ENCODE measurements around the gene PNP. TPM values are rescaled to one million over a fixed set of nuclear protein-coding genes. Genes with fewer than 3 reads are reported as not detected.

Gene PNP
- total RNA-seq, 2 donors from 2014 or later, result 111 to 115 TPM

- ATAC-seq (replicated peaks in 1 of 2) (no peak), DNase-seq (no peak)
- Mint-ChIP-seq H3K4me3 (peak overlapping the region in 1 of 2 donors; percentile 27), H3K27ac (peak overlapping the region; percentile 17), H3K27me3 (ENCODE audit: low read depth) (no peaks in the 10 kb centered on the region), H3K4me1 (ENCODE audit: low read depth) (peaks cover 52% of the 10 kb centered on the region), H3K36me3 (ENCODE audit: insufficient read depth in 2 of 2) (peaks cover 0 to 1% of the 10 kb centered on the region in 2 donors), H3K9me3 (peaks cover 0 to 1% of the 10 kb centered on the region in 2 donors)
Measured at GRCh38 chr14:20486684-20487395, 17.6 kb downstream of the PNP start.

GRCh38 chr14:20487396-20487725 is 18.2 kb downstream of the PNP start:
- H3K27me3 Mint-ChIP-seq (ENCODE audit: low read depth), result no peaks in the 10 kb centered on the region
- H3K36me3 Mint-ChIP-seq (ENCODE audit: insufficient read depth in 2 of 2), result peaks cover 0 to 1% of the 10 kb centered on the region in 2 donors
- no peak for DNase-seq
- peaks cover 57% of the 10 kb centered on the region for H3K4me1 Mint-ChIP-seq (ENCODE audit: low read depth)
- ATAC-seq (replicated peaks in 1 of 2), result no peak
- H3K4me3 Mint-ChIP-seq, result peak overlapping the region in 1 of 2 donors; percentile 27
- H3K27ac Mint-ChIP-seq, result peak overlapping the region; percentile 17
- peaks cover 0 to 1% of the 10 kb centered on the region in 2 donors for H3K9me3 Mint-ChIP-seq

- peaks cover 0 to 1% of the 10 kb centered on the region in 2 donors for H3K9me3 Mint-ChIP-seq
- H3K36me3 Mint-ChIP-seq (ENCODE audit: insufficient read depth in 2 of 2), result peaks cover 0 to 1% of the 10 kb centered on the region in 2 donors
- peak overlapping the region; percentile 66 for H3K27ac Mint-ChIP-seq
- ATAC-seq (replicated peaks in 1 of 2) (peak; percentile 54 to 63), DNase-seq (no peak)
- peak overlapping the region; percentile 70 to 76 for H3K4me3 Mint-ChIP-seq
- H3K4me1 Mint-ChIP-seq (ENCODE audit: low read depth), result peaks cover 70% of the 10 kb centered on the region
- H3K27me3 Mint-ChIP-seq (ENCODE audit: low read depth), result no peaks in the 10 kb centered on the region
Measured at GRCh38 chr14:20489093-20489994, 20.1 kb downstream of the PNP start.

GRCh38 chr14:20490563-20490962 is 21.4 kb downstream of the PNP start:
- ATAC-seq (replicated peaks in 1 of 2) (no peak), DNase-seq (no peak)
- Mint-ChIP-seq H3K9me3 (no peaks in the 10 kb centered on the region), H3K27me3 (ENCODE audit: low read depth) (no peaks in the 10 kb centered on the region), H3K4me1 (ENCODE audit: low read depth) (peaks cover 76% of the 10 kb centered on the region), H3K27ac (peak overlapping the region; percentile 10), H3K4me3 (peak overlapping the region; percentile 45 to 70), H3K36me3 (ENCODE audit: insufficient read depth in 2 of 2) (no peaks in the 10 kb centered on the region)

- no peak overlapping the region for H3K4me3 Mint-ChIP-seq
- no peak overlapping the region for H3K27ac Mint-ChIP-seq
- H3K9me3 Mint-ChIP-seq, result no peaks in the 10 kb centered on the region
- peaks cover 74% of the 10 kb centered on the region for H3K4me1 Mint-ChIP-seq (ENCODE audit: low read depth)
- no peaks in the 10 kb centered on the region for H3K27me3 Mint-ChIP-seq (ENCODE audit: low read depth)
- H3K36me3 Mint-ChIP-seq (ENCODE audit: insufficient read depth in 2 of 2), result no peaks in the 10 kb centered on the region
- no peak for DNase-seq
- no peak for ATAC-seq (replicated peaks in 1 of 2)
Measured at GRCh38 chr14:20492486-20492885, 23.3 kb downstream of the PNP start.

GRCh38 chr14:20493634-20494033 is 24.4 kb downstream of the PNP start:
- no peak for ATAC-seq (replicated peaks in 1 of 2)
- no peak for DNase-seq
- Mint-ChIP-seq H3K27ac (peak overlapping the region; percentile 83), H3K9me3 (no peaks in the 10 kb centered on the region), H3K4me1 (ENCODE audit: low read depth) (peaks cover 69% of the 10 kb centered on the region), H3K27me3 (ENCODE audit: low read depth) (no peaks in the 10 kb centered on the region), H3K36me3 (ENCODE audit: insufficient read depth in 2 of 2) (no peaks in the 10 kb centered on the region), H3K4me3 (peak overlapping the region; percentile 37 to 54)

- no peak overlapping the region for H3K27ac Mint-ChIP-seq
- H3K9me3 Mint-ChIP-seq, result no peaks in the 10 kb centered on the region
- peak; percentile 35 to 58 for ATAC-seq (replicated peaks in 1 of 2)
- DNase-seq, result no peak
- no peaks in the 10 kb centered on the region for H3K36me3 Mint-ChIP-seq (ENCODE audit: insufficient read depth in 2 of 2)
- no peaks in the 10 kb centered on the region for H3K27me3 Mint-ChIP-seq (ENCODE audit: low read depth)
- H3K4me3 Mint-ChIP-seq, result peak overlapping the region in 1 of 2 donors; percentile 56
- H3K4me1 Mint-ChIP-seq (ENCODE audit: low read depth), result peaks cover 66% of the 10 kb centered on the region
Measured at GRCh38 chr14:20494935-20495766, 25.9 kb downstream of the PNP start.

- H3K4me3 Mint-ChIP-seq, result peak overlapping the region; percentile 5 to 23
- H3K27ac Mint-ChIP-seq, result peak overlapping the region; percentile 6
- H3K27me3 Mint-ChIP-seq (ENCODE audit: low read depth), result peaks cover 4% of the 10 kb centered on the region
- peak in 1 of 2 donors; percentile 32 for ATAC-seq (replicated peaks in 1 of 2)
- H3K4me1 Mint-ChIP-seq (ENCODE audit: low read depth), result peaks cover 36% of the 10 kb centered on the region
- no peaks in the 10 kb centered on the region for H3K36me3 Mint-ChIP-seq (ENCODE audit: insufficient read depth in 2 of 2)
- H3K9me3 Mint-ChIP-seq, result no peaks in the 10 kb centered on the region
- DNase-seq, result no peak
Measured at GRCh38 chr14:20498622-20499021, 29.4 kb downstream of the PNP start.

GRCh38 chr14:20499108-20499507 is 29.9 kb downstream of the PNP start:
- DNase-seq, result peak in 1 of 2 donors; percentile 20
- peak; percentile 72 to 77 for ATAC-seq (replicated peaks in 1 of 2)

GRCh38 chr14:20499881-20500280 is 30.7 kb downstream of the PNP start:
- Mint-ChIP-seq H3K4me1 (ENCODE audit: low read depth) (peaks cover 27% of the 10 kb centered on the region), H3K27me3 (ENCODE audit: low read depth) (peaks cover 6% of the 10 kb centered on the region), H3K36me3 (ENCODE audit: insufficient read depth in 2 of 2) (no peaks in the 10 kb centered on the region), H3K4me3 (no peak overlapping the region), H3K27ac (no peak overlapping the region), H3K9me3 (no peaks in the 10 kb centered on the region)
- ATAC-seq (replicated peaks in 1 of 2) (no peak), DNase-seq (no peak)

More at GRCh38 chr14:20499108-20499507, 29.9 kb downstream of the PNP start:
- Mint-ChIP-seq H3K4me1 (ENCODE audit: low read depth) (peaks cover 32% of the 10 kb centered on the region), H3K4me3 (no peak overlapping the region), H3K27me3 (ENCODE audit: low read depth) (peaks cover 6% of the 10 kb centered on the region), H3K27ac (no peak overlapping the region), H3K9me3 (no peaks in the 10 kb centered on the region), H3K36me3 (ENCODE audit: insufficient read depth in 2 of 2) (no peaks in the 10 kb centered on the region)

GRCh38 chr14:20501346-20501745 is 32.1 kb downstream of the PNP start:
- Mint-ChIP-seq H3K36me3 (ENCODE audit: insufficient read depth in 2 of 2) (no peaks in the 10 kb centered on the region), H3K4me1 (ENCODE audit: low read depth) (peaks cover 13% of the 10 kb centered on the region), H3K9me3 (no peaks in the 10 kb centered on the region), H3K27ac (no peak overlapping the region), H3K4me3 (no peak overlapping the region), H3K27me3 (ENCODE audit: low read depth) (peaks cover 6% of the 10 kb centered on the region)
- ATAC-seq (replicated peaks in 1 of 2) (no peak), DNase-seq (no peak)

GRCh38 chr14:20503898-20504297 is 34.7 kb downstream of the PNP start:
- no peak for ATAC-seq (replicated peaks in 1 of 2)
- peaks cover 6% of the 10 kb centered on the region for H3K27me3 Mint-ChIP-seq (ENCODE audit: low read depth)
- peaks cover 6% of the 10 kb centered on the region for H3K4me1 Mint-ChIP-seq (ENCODE audit: low read depth)
- DNase-seq, result no peak
- no peak overlapping the region for H3K4me3 Mint-ChIP-seq
- H3K27ac Mint-ChIP-seq, result no peak overlapping the region
- no peaks in the 10 kb centered on the region for H3K9me3 Mint-ChIP-seq
- H3K36me3 Mint-ChIP-seq (ENCODE audit: insufficient read depth in 2 of 2), result no peaks in the 10 kb centered on the region
